GM11168 (cell line): ENCODE data around the gene MEN1.

Experiments
- in situ Hi-C: fragments of 300-500 bp; cut with MboI; formaldehyde crosslinking; loops from one replicate; pipeline ENCODE4 v1.12.0; 2022; ENCODE audit warnings: low sequenced_read_pairs; ENCODE audit not compliant: unreplicated experiment

Gene MEN1

GRCh38 chr11:64803158-64803845, 7.0 kb downstream of the MEN1 start, which contains the start of gene MAP4K2:
TSS of gene MAP4K2 (minus strand) at chr11:64803214. CDS start at chr11:64803149, 65 bp downstream.
- in situ Hi-C loops = no loop called here

GRCh38 chr11:64802370-64803157, 7.8 kb downstream of the MEN1 start:
- in situ Hi-C loops = no loop called here

- in situ Hi-C loops = no loop called here
These were observed 8.6 kb downstream of the MEN1 start for GRCh38 chr11:64801561-64802369.

GRCh38 chr11:64801158-64801464, 9.2 kb downstream of the MEN1 start:
- in situ Hi-C loops = no loop called here

GRCh38 chr11:64800303-64801157, 9.8 kb downstream of the MEN1 start:
- in situ Hi-C loops = no loop called here

GRCh38 chr11:64799623-64800302, 10.6 kb downstream of the MEN1 start:
- in situ Hi-C loops = no loop called here

GRCh38 chr11:64799256-64799622, 11.1 kb downstream of the MEN1 start:
- in situ Hi-C loops = no loop called here

- in situ Hi-C loops = no loop called here
These were observed 13.4 kb downstream of the MEN1 start for GRCh38 chr11:64796757-64797541.

GRCh38 chr11:64796047-64796756, 14.1 kb downstream of the MEN1 start:
- in situ Hi-C loops = no loop called here

- in situ Hi-C loops = no loop called here
These were observed 15.8 kb downstream of the MEN1 start for GRCh38 chr11:64794526-64794925.

- in situ Hi-C loops = no loop called here
These were observed 16.8 kb downstream of the MEN1 start for GRCh38 chr11:64793271-64794160.

GRCh38 chr11:64792482-64792881, 17.9 kb downstream of the MEN1 start:
- in situ Hi-C loops = no loop called here

GRCh38 chr11:64791781-64792291, 18.5 kb downstream of the MEN1 start:
- in situ Hi-C loops = no loop called here

- in situ Hi-C loops = no loop called here
These were observed 19.9 kb downstream of the MEN1 start for GRCh38 chr11:64790205-64791095.

- in situ Hi-C loops = no loop called here
These were observed 20.8 kb downstream of the MEN1 start for GRCh38 chr11:64789331-64790204.
